GM23248 (cell line): ENCODE results near the gene UBTF. TPM values are rescaled to one million over a fixed set of nuclear protein-coding genes. Genes with fewer than 3 reads are reported as not detected.
A peak's percentile ranks its signal among the peaks of the same experiment; 100 is the strongest.

ENCODE experiments used
- DNase-seq: peaks from one replicate; pipeline ENCODE4 v3.0.0-alpha.2; 2015
- H2AFZ ChIP-seq: fragments of 200-600 bp; sonication (generic); 2 replicates; pipeline ENCODE4 v1.6.1; 2016; ENCODE audit warnings: antibody characterized with exemption
- H3F3A ChIP-seq: fragments of 200-600 bp; sonication (generic); 2 replicates; pipeline ENCODE4 v1.6.1; 2016; ENCODE audit warnings: mild to moderate bottlenecking, antibody characterized with exemption, mixed run types; ENCODE audit not compliant: insufficient read depth
- H3K27ac ChIP-seq: fragments of 200-600 bp; sonication (generic); 2 replicates; pipeline ENCODE4 v1.5.1; 2016; ENCODE audit warnings: mild to moderate bottlenecking
- H3K27me3 ChIP-seq: fragments of 200-600 bp; sonication (generic); replicated peaks from 2 replicates; pipeline ENCODE4 v1.6.1; 2016; ENCODE audit warnings: mild to moderate bottlenecking; ENCODE audit not compliant: insufficient read depth
- H3K36me3 ChIP-seq: fragments of 200-600 bp; sonication (generic); 2 replicates; pipeline ENCODE4 v1.6.1; 2016; ENCODE audit warnings: low read depth, mild to moderate bottlenecking
- H3K4me1 ChIP-seq: fragments of 200-600 bp; sonication (generic); 2 replicates; pipeline ENCODE4 v1.6.1; 2016; ENCODE audit warnings: mild to moderate bottlenecking; ENCODE audit not compliant: insufficient read depth
- H3K4me2 ChIP-seq: fragments of 200-600 bp; sonication (generic); one replicate; pipeline ENCODE4 v1.6.1; 2016; ENCODE audit warnings: mild to moderate bottlenecking; ENCODE audit not compliant: unreplicated experiment
- H3K4me3 ChIP-seq: fragments of 200-600 bp; sonication (generic); 2 replicates; pipeline ENCODE4 v1.5.1; 2016; ENCODE audit warnings: mild to moderate bottlenecking
- H3K79me2 ChIP-seq: fragments of 200-600 bp; sonication (generic); 2 replicates; pipeline ENCODE4 v1.6.1; 2016; ENCODE audit warnings: mild to moderate bottlenecking; ENCODE audit not compliant: insufficient read depth
- H3K9ac ChIP-seq: fragments of 200-600 bp; sonication (generic); 2 replicates; pipeline ENCODE4 v1.6.1; 2016; ENCODE audit warnings: mild to moderate bottlenecking
- H3K9me2 ChIP-seq: fragments of 200-600 bp; sonication (generic); 2 replicates; pipeline ENCODE4 v1.6.1; 2016; ENCODE audit warnings: mixed run types, mild to moderate bottlenecking, moderate library complexity; ENCODE audit not compliant: insufficient read depth
- H3K9me3 ChIP-seq: fragments of 200-600 bp; sonication (generic); one replicate; pipeline ENCODE4 v1.6.1; 2017; ENCODE audit warnings: low read depth
- H4K20me1 ChIP-seq: fragments of 200-600 bp; sonication (generic); 2 replicates; pipeline ENCODE4 v1.6.0; 2016; ENCODE audit not compliant: insufficient read depth
- EZH2 ChIP-seq: fragments of 200-600 bp; sonication (generic); IDR thresholded peaks from 2 replicates; pipeline ENCODE4 v1.6.1; 2018; ENCODE audit warnings: antibody characterized with exemption, mild to moderate bottlenecking; ENCODE audit not compliant: insufficient read depth, poor library complexity, severe bottlenecking
- EZH2phosphoT487 ChIP-seq: fragments of 200-600 bp; sonication (generic); IDR thresholded peaks from 2 replicates; pipeline ENCODE4 v1.6.1; 2018; ENCODE audit warnings: antibody characterized with exemption, moderate library complexity, mild to moderate bottlenecking, low read depth; ENCODE audit not compliant: insufficient read depth
- WGBS, 2 experiments: methylation state at CpG; one replicate each; pipeline ENCODE4 v1.1.6; 2015 to 2017; ENCODE audit warnings: low lambda C conversion rate in 2 of 2, low coverage in 1 of 2; ENCODE audit errors: missing lambda C conversion rate in 2 of 2; 5-methylcytosine and 5-hydroxymethylcytosine counted together
- in situ Hi-C: fragments of 300-500 bp; cut with MboI; formaldehyde crosslinking; loops from 2 replicates; pipeline ENCODE4 v1.15.0; 2020
- polyA plus RNA-seq: library from polyadenylated mRNA; unstranded; fragments of >200 nt; fragmentation: Nextera tagmentation; extraction: Ambion mirVana; gene quantifications from 2 replicates; pipeline ENCODE4 v1.2.1, GENCODE V29; 2016
- total RNA-seq: library from RNA; depleted of rRNA; stranded (reverse); fragments of >200 nt; shearing (Covaris generic); gene quantifications from 2 replicates; pipeline ENCODE4 v1.2.3, GENCODE V29; 2014

The UBTF gene
- total and polyA plus RNA-seq, 2 experiments from 2014 or later, result 48.2 to 62.3 TPM

- Histone ChIP-seq H3K9me3 (no peaks in the 10 kb centered on the region), H3K4me2 (peak overlapping the region; percentile 92), H3K27me3 (no peaks in the 10 kb centered on the region), H3K4me1 (peaks cover 25% of the 10 kb centered on the region), H3K36me3 (no peaks in the 10 kb centered on the region), H2AFZ (peak overlapping the region; percentile 74), H4K20me1 (no peaks in the 10 kb centered on the region), H3K4me3 (peak overlapping the region; percentile 85), H3F3A (peaks cover 12% of the 10 kb centered on the region), H3K27ac (peak overlapping the region; percentile 85), H3K9me2 (no peaks in the 10 kb centered on the region), H3K79me2 (peaks cover 22% of the 10 kb centered on the region), H3K9ac (peak overlapping the region; percentile 98)
- TF ChIP-seq EZH2 (no peak), EZH2phosphoT487 (no peak)
- no peak for DNase-seq
- in situ Hi-C loops, result loop anchor here (5.0 to 25.0 kb wide), 3 partner anchors 106 to 416 kb away; no protein-coding TSS in a partner anchor
- WGBS, 2 experiments, result 0 to 2% methylated on average over 17 of the region's 17 CpGs
Measured at GRCh38 chr17:44221862-44222111, 2.3 kb upstream of the UBTF start.

- Histone ChIP-seq H4K20me1 (no peaks in the 10 kb centered on the region), H3K4me2 (peak overlapping the region; percentile 92), H3K27ac (peak overlapping the region; percentile 85), H3K4me1 (peaks cover 27% of the 10 kb centered on the region), H3K36me3 (0 out of 2 replicates have a peak, but pooled peaks cover 2% of the 10 kb centered on the region), H3K79me2 (peaks cover 27% of the 10 kb centered on the region), H3K4me3 (peak overlapping the region; percentile 85), H3K9ac (peak overlapping the region; percentile 98), H3K9me2 (no peaks in the 10 kb centered on the region), H3K27me3 (no peaks in the 10 kb centered on the region), H3F3A (peaks cover 12% of the 10 kb centered on the region), H2AFZ (peak overlapping the region; percentile 74), H3K9me3 (no peaks in the 10 kb centered on the region)
- WGBS, 2 experiments, result 1% methylated on average over 43 to 50 of the region's 54 CpGs
- in situ Hi-C loops, result loop anchor here (5.0 to 25.0 kb wide), 3 partner anchors 106 to 416 kb away; no protein-coding TSS in a partner anchor
- peak; percentile 90 for DNase-seq
- no peak for TF ChIP-seq EZH2
- TF ChIP-seq EZH2phosphoT487, result no peak
Measured at GRCh38 chr17:44221084-44221861, 1.8 kb upstream of the UBTF start.

- Histone ChIP-seq H3K27me3 (no peaks in the 10 kb centered on the region), H3K4me1 (peaks cover 27% of the 10 kb centered on the region), H3K9me3 (no peaks in the 10 kb centered on the region), H3K4me2 (peak overlapping the region; percentile 92), H3K36me3 (peaks cover 10% of the 10 kb centered on the region), H3K4me3 (peak overlapping the region; percentile 85), H4K20me1 (no peaks in the 10 kb centered on the region), H3K9ac (peak overlapping the region; percentile 98), H3K79me2 (peaks cover 35% of the 10 kb centered on the region), H3F3A (peaks cover 12% of the 10 kb centered on the region), H2AFZ (peak overlapping the region; percentile 74; the same call in 1 of the 2 replicates), H3K9me2 (no peaks in the 10 kb centered on the region), H3K27ac (peak overlapping the region; percentile 85)
- in situ Hi-C loops, result loop anchor here (5.0 to 25.0 kb wide), 3 partner anchors 107 to 417 kb away; no protein-coding TSS in a partner anchor
- peak; percentile 80 for DNase-seq
- TF ChIP-seq EZH2 (no peak), EZH2phosphoT487 (no peak)
- WGBS, 2 experiments, result 1 to 2% methylated on average over 56 to 68 of the region's 108 CpGs
Measured at GRCh38 chr17:44220213-44221083, 973 bp upstream of the UBTF start.

DNA sequence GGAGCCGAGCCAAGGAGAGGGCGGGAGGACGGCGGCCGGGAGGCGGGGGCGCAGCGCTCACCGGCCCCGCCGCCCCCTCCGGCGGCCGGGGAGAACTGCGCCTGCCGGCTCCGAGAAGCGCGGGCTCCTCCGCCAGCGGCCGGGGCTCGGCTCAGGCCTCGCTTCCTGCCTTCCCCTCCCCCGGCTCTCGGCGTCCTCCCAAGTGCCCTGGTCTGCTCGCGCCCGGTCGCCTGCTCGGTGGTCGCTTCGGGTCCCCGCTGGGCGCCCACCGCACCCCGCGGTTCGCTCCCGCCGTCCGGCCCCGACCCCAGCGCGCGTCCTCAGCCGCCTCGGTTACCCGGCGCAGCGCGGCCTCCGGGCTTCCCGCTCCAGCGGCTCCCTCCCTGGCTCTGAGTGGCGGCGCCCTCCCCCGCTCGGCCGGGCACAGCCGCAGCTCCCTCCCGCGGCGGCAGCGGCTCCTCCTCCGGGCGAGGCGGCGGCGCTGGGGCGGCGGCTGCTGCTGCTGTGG is 313 bp downstream of the UBTF start:
- peak overlapping the region; percentile 98 for H3K9ac ChIP-seq
- no peak overlapping the region for H2AFZ ChIP-seq
- peak overlapping the region; percentile 43 for H3K4me2 ChIP-seq
- H4K20me1 ChIP-seq, result no peaks in the 10 kb centered on the region
- 0 to 1% methylated on average over 9 to 56 of the region's 73 CpGs for WGBS, 2 experiments
- H3K4me1 ChIP-seq, result peaks cover 27% of the 10 kb centered on the region
- peak overlapping the region; percentile 85 for H3K4me3 ChIP-seq
- peak; percentile 89 for DNase-seq
- peaks cover 17% of the 10 kb centered on the region for H3F3A ChIP-seq
- peaks cover 21% of the 10 kb centered on the region for H3K36me3 ChIP-seq
- no peaks in the 10 kb centered on the region for H3K9me3 ChIP-seq
- H3K79me2 ChIP-seq, result peaks cover 42% of the 10 kb centered on the region
- no peak for TF ChIP-seq EZH2phosphoT487
- TF ChIP-seq EZH2, result no peak
- peak overlapping the region; percentile 85 for H3K27ac ChIP-seq
- no peaks in the 10 kb centered on the region for H3K27me3 ChIP-seq
- H3K9me2 ChIP-seq, result no peaks in the 10 kb centered on the region
- in situ Hi-C loops, result loop anchor here (25.0 kb wide), 2 partner anchors 318 to 418 kb away; no protein-coding TSS in a partner anchor
